KMS-11 (cell line): Measurements from ENCODE around the gene CD5L.
A peak's percentile ranks its signal among the peaks of the same experiment; 100 is the strongest.

ENCODE experiments used
- H2AFZ ChIP-seq: fragments of 200-600 bp; sonication (generic); 2 replicates; pipeline ENCODE4 v1.6.1; 2016; ENCODE audit warnings: antibody characterized with exemption, mixed run types, low read depth
- H3K27ac ChIP-seq: fragments of 200-600 bp; sonication (generic); 2 replicates; pipeline ENCODE4 v1.6.1; 2016; ENCODE audit warnings: mild to moderate bottlenecking, mixed run types
- H3K27me3 ChIP-seq: fragments of 200-600 bp; sonication (generic); 2 replicates; pipeline ENCODE4 v1.6.1; 2017; ENCODE audit warnings: mild to moderate bottlenecking, low read depth, mixed run types, moderate library complexity; ENCODE audit not compliant: insufficient read depth
- H3K36me3 ChIP-seq: fragments of 200-600 bp; sonication (generic); 2 replicates; pipeline ENCODE4 v1.6.1; 2017; ENCODE audit warnings: mild to moderate bottlenecking, mixed run types; ENCODE audit not compliant: insufficient read depth
- H3K4me1 ChIP-seq: fragments of 200-600 bp; sonication (generic); 2 replicates; pipeline ENCODE4 v1.6.1; 2016; ENCODE audit warnings: mild to moderate bottlenecking, low read depth, mixed run types; ENCODE audit not compliant: poor library complexity, severe bottlenecking
- H3K4me2 ChIP-seq: fragments of 200-600 bp; sonication (generic); 2 replicates; pipeline ENCODE4 v1.7.0; 2016; ENCODE audit warnings: mild to moderate bottlenecking, mixed run types
- H3K4me3 ChIP-seq: fragments of 200-600 bp; sonication (generic); IDR thresholded peaks from 2 replicates; pipeline ENCODE4 v1.6.1; 2017; ENCODE audit warnings: low read depth, low read length, mixed read lengths; ENCODE audit not compliant: insufficient read depth
- H3K79me2 ChIP-seq: fragments of 200-600 bp; sonication (generic); 2 replicates; pipeline ENCODE4 v1.6.1; 2016; ENCODE audit warnings: low read depth, mixed run types; ENCODE audit not compliant: insufficient read depth
- H3K9ac ChIP-seq: fragments of 200-600 bp; sonication (generic); 2 replicates; pipeline ENCODE4 v1.6.1; 2016; ENCODE audit warnings: mild to moderate bottlenecking, mixed run types
- H4K20me1 ChIP-seq: fragments of 200-600 bp; sonication (generic); 2 replicates; pipeline ENCODE4 v1.6.1; 2016; ENCODE audit warnings: mild to moderate bottlenecking, mixed run types; ENCODE audit not compliant: insufficient read depth
- TF ChIP-seq, protein P1 (sequence below): fragments of 200-600 bp; sonication (generic); conservative IDR thresholded peaks from 2 replicates; pipeline ENCODE4 v1.6.1; 2017; ENCODE audit warnings: low read depth, mild to moderate bottlenecking, antibody characterized with exemption, low read length, moderate library complexity, mixed read lengths

The CD5L gene

DNA sequence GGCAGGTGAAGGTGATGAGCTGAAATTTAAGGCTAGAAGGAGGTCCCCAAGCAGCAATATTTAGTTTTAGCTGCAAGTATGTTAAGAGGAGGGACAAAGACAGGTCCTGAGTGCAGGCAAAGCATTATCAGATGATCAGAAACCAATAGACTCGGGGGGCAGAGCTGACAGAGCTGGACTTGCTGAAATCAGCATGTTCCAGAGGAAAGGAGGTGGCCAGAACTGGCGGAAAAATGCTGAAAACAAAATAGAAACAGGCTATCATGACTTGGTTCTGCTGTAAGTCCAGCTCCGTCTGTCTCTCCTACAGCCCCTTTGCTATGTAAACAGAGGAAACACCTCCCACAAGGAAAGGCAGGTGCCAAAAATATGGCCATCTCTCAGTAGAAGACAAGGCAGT, at the start of gene CD5L:
Gene CD5L (minus strand): TSS at position 101 of the 400 bp plus-strand sequence. CDS start 107 bp downstream, outside the sequence.
- Histone ChIP-seq H3K4me1 (peaks cover 7% of the 10 kb centered on the region), H3K27ac (no peak within 1 kb of the TSS), H3K4me2 (no peak within 1 kb of the TSS)

DNA sequence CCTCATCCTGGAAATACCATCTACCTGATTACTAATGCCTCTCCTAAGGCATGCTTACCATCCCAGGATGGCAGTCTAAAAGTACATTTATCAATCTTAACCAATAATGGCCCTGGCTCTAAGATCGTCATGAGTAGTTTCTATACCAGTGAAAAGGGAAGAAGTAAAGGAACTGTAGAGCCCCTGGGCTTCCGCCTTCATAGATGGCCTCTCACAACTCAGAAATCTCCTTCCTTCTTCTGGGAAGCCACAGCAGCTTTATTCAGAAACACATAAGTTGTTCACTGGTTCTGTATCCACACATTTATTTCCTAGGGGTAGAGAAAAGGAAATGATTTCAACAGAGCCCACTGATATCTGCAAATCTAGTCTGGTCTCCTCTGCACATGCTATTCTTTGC, 41.0 kb upstream of the CD5L start:
- Histone ChIP-seq H2AFZ (no peak overlapping the region), H3K27me3 (no peaks in the 10 kb centered on the region), H3K79me2 (no peaks in the 10 kb centered on the region), H3K4me2 (no peak overlapping the region), H4K20me1 (no peaks in the 10 kb centered on the region), H3K27ac (no peak overlapping the region), H3K9ac (no peak overlapping the region), H3K36me3 (no peaks in the 10 kb centered on the region; the same call in 1 of the 2 replicates), H3K4me3 (no peak overlapping the region), H3K4me1 (no peaks in the 10 kb centered on the region)
- TF ChIP-seq, protein P1, sequence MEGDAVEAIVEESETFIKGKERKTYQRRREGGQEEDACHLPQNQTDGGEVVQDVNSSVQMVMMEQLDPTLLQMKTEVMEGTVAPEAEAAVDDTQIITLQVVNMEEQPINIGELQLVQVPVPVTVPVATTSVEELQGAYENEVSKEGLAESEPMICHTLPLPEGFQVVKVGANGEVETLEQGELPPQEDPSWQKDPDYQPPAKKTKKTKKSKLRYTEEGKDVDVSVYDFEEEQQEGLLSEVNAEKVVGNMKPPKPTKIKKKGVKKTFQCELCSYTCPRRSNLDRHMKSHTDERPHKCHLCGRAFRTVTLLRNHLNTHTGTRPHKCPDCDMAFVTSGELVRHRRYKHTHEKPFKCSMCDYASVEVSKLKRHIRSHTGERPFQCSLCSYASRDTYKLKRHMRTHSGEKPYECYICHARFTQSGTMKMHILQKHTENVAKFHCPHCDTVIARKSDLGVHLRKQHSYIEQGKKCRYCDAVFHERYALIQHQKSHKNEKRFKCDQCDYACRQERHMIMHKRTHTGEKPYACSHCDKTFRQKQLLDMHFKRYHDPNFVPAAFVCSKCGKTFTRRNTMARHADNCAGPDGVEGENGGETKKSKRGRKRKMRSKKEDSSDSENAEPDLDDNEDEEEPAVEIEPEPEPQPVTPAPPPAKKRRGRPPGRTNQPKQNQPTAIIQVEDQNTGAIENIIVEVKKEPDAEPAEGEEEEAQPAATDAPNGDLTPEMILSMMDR, result no peak

More for the DNA sequence above, at the start of gene CD5L:
- Histone ChIP-seq H3K9ac (no peak within 1 kb of the TSS), H3K36me3 (no peaks in the 10 kb centered on the region), H3K79me2 (no peaks in the 10 kb centered on the region), H3K4me3 (no peak within 1 kb of the TSS), H4K20me1 (no peaks in the 10 kb centered on the region), H3K27me3 (no peaks in the 10 kb centered on the region), H2AFZ (no peak within 1 kb of the TSS)
- TF ChIP-seq, protein P1, result no peak

DNA sequence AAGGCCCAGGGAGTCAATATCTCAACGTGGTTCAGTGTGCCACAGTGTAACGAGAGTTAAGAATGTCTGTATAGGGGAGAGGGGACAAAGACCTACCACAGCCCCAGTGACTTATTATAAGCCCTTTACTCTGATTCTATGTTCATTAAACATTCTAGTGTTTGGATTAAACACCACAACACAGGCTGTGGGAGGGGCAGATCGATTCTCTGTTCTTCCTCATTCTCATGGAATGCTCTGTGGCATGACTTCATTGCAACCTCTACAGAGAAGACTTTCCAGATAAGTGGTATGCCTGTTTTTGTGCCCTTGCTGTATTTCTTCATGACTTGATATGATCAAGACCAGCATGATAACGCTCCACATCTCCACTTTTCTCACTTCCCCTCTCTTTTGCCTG, 39.0 kb upstream of the CD5L start:
- Histone ChIP-seq H3K79me2 (no peaks in the 10 kb centered on the region), H3K36me3 (no peaks in the 10 kb centered on the region; the same call in 1 of the 2 replicates), H2AFZ (no peak overlapping the region), H3K27me3 (no peaks in the 10 kb centered on the region), H3K4me1 (no peaks in the 10 kb centered on the region), H3K4me2 (no peak overlapping the region), H4K20me1 (no peaks in the 10 kb centered on the region), H3K9ac (no peak overlapping the region), H3K4me3 (no peak overlapping the region), H3K27ac (no peak overlapping the region)
- TF ChIP-seq, protein P1, result no peak

DNA sequence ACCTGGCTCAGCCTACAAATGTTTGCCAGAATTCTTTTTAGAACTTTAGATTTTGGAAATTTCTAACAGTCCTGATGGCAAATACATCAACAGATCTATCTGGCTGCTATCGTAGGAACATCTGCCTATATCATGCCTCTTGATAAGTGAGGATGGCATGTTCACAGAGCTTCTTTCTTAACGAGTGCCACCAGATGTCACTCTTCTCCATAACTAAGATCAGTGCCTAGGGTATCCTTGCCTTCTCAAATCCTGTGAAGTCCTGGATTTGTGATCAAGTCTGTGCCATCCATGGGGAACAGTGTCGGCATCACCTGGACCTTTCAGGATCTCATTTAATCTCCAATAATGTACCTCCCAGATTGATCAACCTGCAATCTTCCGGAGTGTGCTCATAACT, 36.5 kb upstream of the CD5L start:
- TF ChIP-seq, protein P1, result peak; percentile 87
- Histone ChIP-seq H3K79me2 (no peaks in the 10 kb centered on the region), H3K36me3 (no peaks in the 10 kb centered on the region; the same call in 1 of the 2 replicates), H3K9ac (no peak overlapping the region), H3K27me3 (no peaks in the 10 kb centered on the region), H3K4me1 (no peaks in the 10 kb centered on the region), H2AFZ (no peak overlapping the region), H3K4me2 (no peak overlapping the region), H3K27ac (no peak overlapping the region), H3K4me3 (no peak overlapping the region), H4K20me1 (no peaks in the 10 kb centered on the region)
